GM18517 (cell line): ENCODE results near the gene DLX3.

ENCODE experiments used
- ATAC-seq: cut with Tn5 transposase; IDR thresholded peaks from one replicate; pipeline ENCODE4 v1.9.1; 2021; ENCODE audit warnings: mild to moderate bottlenecking, moderate library complexity; ENCODE audit not compliant: unreplicated experiment

DLX3 gene

GRCh38 chr17:49992933-49993422 is 2.0 kb downstream of the DLX3 start:
- ATAC-seq: no peak

GRCh38 chr17:49992191-49992932 is 2.7 kb downstream of the DLX3 start:
- ATAC-seq: no peak

GRCh38 chr17:49991409-49991808 is 3.6 kb downstream of the DLX3 start:
- no peak for ATAC-seq

- ATAC-seq: no peak
These were observed 4.1 kb downstream of the DLX3 start for GRCh38 chr17:49990921-49991320.

GRCh38 chr17:49990331-49990730 is 4.7 kb downstream of the DLX3 start:
- ATAC-seq: no peak

GRCh38 chr17:49989518-49989880 is 5.5 kb downstream of the DLX3 start:
- no peak for ATAC-seq

GRCh38 chr17:49987681-49988441 is 7.2 kb downstream of the DLX3 start:
- no peak for ATAC-seq

GRCh38 chr17:49987290-49987585 is 7.8 kb downstream of the DLX3 start:
- no peak for ATAC-seq

GRCh38 chr17:49986396-49987289 is 8.4 kb downstream of the DLX3 start:
- no peak for ATAC-seq

GRCh38 chr17:49985310-49985990 is 9.6 kb downstream of the DLX3 start:
- no peak for ATAC-seq

- no peak for ATAC-seq
These were observed 10.2 kb downstream of the DLX3 start for GRCh38 chr17:49984776-49985175.

GRCh38 chr17:49984283-49984682 is 10.7 kb downstream of the DLX3 start:
- ATAC-seq: no peak

GRCh38 chr17:49980703-49981197 is 14.3 kb downstream of the DLX3 start:
- ATAC-seq: no peak

GRCh38 chr17:49979748-49980479 is 15.1 kb downstream of the DLX3 start:
- ATAC-seq: no peak

- no peak for ATAC-seq
These were observed 16.5 kb downstream of the DLX3 start for GRCh38 chr17:49978501-49978900.

- ATAC-seq: no peak
These were observed 17.3 kb downstream of the DLX3 start for GRCh38 chr17:49977463-49978389.

GRCh38 chr17:49976828-49977202 is 18.2 kb downstream of the DLX3 start:
- no peak for ATAC-seq

- ATAC-seq: no peak
These were observed 18.7 kb downstream of the DLX3 start for GRCh38 chr17:49976163-49976827.
